Endometrium (tissue), 2 donors: ENCODE data around the gene DUSP22.
A peak's percentile ranks its signal among the peaks of the same experiment; 100 is the strongest.
"Not testable (repeated sequence)": the region's sequence is repeated elsewhere in the genome, so short reads cannot be mapped to it uniquely, and the experiment has no call there.

Source experiments
- FAIRE-seq: peaks from 2 replicates; lab custom pipeline; 2012; peaks lifted over from hg19 to GRCh38; lab: Jason Lieb, UNC
- donor health status: control.
- donor health status: control.

Gene DUSP22

DNA sequence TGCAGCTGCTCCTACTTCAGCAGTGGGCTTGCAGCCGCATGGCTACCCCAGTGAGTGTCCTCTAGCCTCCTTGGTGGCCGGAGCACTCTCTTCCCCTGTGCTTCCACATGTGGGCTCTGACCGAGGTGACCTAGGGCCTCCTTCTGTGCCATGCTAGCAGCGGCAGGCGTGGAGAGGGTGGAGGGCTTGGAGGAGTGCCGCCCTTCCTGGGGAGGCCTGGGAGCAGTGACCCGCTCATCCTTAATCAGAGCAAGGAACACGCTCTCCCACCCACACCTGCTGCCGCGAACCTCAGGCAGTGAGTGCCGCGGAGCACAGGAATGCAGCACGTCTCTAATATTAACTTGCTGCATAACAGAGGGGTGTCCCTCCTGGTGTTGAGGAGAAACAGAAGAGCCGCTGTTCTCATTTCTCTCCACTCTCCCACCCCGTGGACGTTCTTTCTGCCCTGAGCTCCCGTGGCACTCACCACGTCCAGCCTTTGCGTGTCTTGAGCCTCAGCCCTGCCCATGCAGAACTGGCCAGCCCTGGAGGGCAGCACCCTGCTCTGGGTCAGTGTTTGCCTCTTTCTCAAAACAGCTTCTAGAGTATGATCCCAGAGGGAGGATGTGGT, 31.9 kb downstream of the DUSP22 start:
- no peak for FAIRE-seq

DNA sequence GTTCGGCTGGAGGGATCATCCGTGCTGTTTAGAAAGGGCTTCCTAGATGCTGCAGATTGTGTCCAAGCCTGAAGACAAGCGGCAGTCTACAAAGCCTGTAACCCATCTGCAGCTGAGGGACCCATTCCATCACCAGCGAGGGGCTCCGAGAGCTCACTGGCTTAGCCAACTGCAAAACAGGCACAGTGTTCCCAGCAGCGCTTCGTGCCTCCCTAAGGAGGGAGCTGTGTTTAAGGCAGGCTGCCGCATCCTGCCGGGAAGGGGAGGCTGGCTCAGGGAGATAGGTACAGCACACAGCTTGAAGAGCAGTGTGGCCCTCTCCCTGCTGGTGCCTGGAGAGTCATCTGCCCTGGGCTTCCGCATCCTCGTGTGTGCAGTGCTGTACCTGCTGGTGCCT, 32.4 kb downstream of the DUSP22 start:
- FAIRE-seq: no peak

- FAIRE-seq: not testable (repeated sequence)
Observed at GRCh38 chr6:325161-325860, 33.0 kb downstream of the DUSP22 start.

DNA sequence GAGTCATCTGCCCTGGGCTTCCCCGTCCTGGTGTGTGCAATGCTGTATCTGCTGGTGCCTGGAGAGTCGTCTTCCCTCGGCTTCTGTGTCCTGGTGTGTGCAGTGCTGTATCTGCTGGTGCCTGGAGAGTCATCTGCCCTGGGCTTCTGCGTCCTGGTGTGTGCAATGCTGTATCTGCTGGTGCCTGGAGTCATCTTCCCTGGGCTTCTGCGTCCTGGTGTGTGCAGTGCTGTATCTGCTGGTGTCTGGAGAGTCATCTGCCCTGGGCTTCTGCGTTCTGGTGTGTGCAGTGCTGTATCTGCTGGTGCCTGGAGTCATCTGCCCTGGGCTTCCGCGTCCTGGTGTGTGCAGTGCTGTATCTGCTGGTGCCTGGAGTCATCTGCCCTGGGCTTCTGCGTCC, 33.8 kb downstream of the DUSP22 start:
- FAIRE-seq: not testable (repeated sequence)

GRCh38 chr6:326896-327537, 34.7 kb downstream of the DUSP22 start:
- FAIRE-seq: no peak

- FAIRE-seq: no peak
Observed at GRCh38 chr6:327538-328116, 35.3 kb downstream of the DUSP22 start.

DNA sequence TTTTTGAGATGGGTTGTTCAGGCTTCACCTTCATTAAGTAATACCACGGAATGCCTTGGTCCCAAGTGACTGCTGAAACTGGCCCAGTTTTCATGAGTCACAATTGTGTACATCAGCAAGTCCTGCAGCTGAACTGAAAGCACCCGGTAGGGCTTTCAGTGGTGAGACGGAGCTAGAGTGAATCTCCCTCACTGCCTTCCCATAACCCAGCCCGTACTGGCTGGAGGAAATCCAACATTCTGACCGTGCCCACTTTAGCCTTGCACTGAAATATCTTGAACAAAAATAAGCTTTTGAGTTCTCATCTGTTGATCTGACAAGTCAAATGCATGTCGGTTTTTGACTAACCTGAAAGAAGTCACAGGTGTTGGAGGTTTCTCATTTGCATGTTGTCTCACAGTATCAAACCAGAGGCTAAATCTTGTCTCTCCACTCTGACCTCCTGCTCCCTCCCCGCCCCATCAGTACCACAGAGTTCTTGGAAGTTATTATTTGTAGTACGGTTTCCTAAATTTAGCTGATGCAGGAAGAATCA, 35.9 kb downstream of the DUSP22 start:
- no peak for FAIRE-seq

- no peak for FAIRE-seq
Observed at GRCh38 chr6:328924-329323, 36.6 kb downstream of the DUSP22 start.

- no peak for FAIRE-seq
Observed at GRCh38 chr6:329888-330691, 37.8 kb downstream of the DUSP22 start.

- FAIRE-seq: peak; percentile 77
Observed at GRCh38 chr6:330948-331347, 38.7 kb downstream of the DUSP22 start.

DNA sequence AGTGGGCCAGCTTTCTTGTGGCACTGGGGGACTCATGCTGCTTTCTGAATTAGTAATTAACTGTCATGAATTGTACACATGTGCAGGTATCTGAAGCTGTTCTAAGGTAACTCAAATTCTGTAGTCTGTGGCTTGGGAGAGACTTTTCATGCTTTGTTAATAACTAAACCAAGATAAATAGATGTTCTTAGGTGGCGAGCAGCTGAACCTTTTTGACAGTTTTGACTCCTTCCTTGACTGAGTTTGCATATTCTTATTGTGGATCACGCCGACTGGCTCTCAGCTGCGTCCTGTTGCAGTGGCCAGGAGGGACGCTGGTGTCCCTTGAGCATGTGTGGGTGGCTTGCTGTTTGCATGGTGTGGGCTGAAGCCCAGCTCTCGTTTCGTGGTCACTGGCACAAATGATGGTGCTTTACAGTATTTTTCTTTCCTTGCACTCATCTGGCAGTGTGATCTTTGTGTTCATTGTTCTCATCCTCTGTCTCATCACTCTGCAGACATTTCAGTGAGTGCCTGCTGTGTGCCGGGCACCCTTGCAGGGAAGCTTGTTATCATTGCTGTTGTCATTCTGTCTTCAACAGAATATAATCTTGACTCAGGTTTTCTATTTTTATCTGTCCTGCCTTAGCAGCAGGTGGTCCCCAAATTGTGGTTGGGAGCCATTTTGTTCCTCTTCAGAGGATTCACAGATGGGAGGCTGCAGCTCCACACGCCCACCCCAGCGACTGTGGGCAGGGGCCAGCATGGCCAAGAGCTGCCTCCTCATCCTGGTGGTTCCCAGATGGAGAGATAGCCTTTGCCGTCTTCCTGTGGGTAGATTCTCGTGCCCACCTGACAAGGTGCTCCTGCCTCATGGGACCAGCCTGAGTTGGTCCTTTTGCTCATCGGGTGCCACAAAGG, 39.6 kb downstream of the DUSP22 start:
- no peak for FAIRE-seq

GRCh38 chr6:332671-333070, 40.4 kb downstream of the DUSP22 start:
- no peak for FAIRE-seq

- FAIRE-seq: no peak
Observed at GRCh38 chr6:333379-334002, 41.2 kb downstream of the DUSP22 start.

DNA sequence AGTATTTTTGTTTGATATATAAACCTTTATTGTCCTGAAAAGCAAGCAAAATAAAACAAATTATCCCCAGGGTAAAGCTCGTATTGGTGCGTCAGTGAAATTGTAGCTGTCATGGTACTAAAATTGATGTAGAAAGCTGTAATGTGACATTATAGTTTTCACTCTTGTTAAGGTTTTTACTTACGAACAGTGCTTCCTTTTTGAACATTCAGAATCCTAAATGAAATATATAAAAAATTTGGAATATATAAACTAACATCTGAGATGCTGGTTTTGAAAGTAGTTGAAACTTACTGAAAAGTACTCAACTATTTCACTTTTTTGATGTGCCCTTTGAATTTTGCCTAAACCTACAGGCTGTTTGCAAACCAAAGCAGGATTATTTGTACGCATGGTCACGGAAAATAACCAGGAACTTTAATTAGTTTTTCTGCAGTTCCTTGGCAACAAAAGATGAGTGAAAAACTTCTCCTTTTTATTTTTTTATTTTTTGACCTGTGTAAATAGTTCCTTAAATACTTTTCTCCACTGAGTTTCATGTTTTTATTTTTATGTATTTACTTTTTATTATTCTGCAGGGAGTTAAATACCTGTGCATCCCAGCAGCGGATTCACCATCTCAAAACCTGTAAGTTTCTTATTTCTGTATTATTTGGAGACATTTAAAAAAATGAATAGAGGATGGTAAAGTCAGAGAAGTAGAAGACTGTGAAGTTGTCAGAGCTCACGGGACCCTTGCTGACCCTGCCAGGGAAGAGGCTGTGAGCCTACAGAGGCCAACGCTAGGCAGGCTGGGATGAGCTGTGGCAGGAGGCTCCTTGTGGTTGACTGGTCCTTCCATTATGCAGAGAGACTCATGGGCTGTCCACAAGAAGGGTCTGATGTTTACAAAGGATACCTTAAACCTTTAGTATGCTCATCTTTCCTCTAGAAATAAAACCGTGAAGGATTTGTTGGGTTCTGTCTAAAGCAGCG, 42.5 kb downstream of the DUSP22 start:
- FAIRE-seq: no peak

DNA sequence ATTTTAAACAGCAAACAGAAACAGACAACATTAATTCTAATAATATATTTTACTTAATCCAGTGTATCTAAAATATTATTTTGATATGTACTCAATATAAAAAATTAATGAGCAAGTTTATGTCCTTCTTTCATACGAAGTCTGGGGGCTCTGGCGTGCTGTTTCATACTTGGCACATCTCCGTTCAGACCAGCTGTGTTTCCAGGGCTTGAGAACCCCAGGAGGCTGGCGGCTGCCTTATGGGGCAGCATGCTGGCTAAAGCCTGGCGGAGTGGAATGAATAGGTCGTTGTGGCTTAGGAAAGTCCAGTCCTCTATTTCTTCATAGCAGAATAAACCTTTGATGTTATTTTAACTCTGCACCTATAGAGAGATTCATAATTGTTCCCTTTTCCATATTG, 43.3 kb downstream of the DUSP22 start:
- no peak for FAIRE-seq

- FAIRE-seq: no peak
Observed at GRCh38 chr6:336159-337114, 44.1 kb downstream of the DUSP22 start.

GRCh38 chr6:337805-338368, 45.6 kb downstream of the DUSP22 start:
- FAIRE-seq: no peak

DNA sequence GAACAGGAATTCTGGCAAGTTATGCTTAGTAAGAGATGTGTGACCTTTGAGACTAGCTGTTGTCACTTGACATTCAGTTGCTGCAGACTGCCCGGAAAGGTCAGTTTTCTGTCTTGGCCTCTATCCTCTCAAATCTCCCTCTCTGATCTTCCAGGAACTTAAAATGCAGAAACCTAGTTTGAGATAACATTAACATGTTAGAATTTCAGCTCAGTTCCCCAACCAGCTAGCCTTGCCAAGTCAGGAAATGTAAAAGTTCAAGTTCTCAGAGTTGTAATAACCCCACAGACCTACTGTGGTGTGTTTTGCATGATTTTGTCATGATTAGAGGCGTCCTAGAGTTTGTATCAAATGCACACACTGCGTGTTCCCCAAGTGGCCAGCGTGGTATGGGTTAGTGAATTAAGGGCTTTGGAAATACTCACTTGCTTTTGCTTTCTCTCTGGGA, 46.6 kb downstream of the DUSP22 start:
- no peak for FAIRE-seq
